Adrenal gland (tissue), 5 donors: ENCODE measurements around the gene CBLN3.

Experiments used
- CTCF ChIP-seq, 6 experiments: fragments of 450-650 bp in 4 of 6; fragments of 200-600 bp in 2 of 6; sonication (generic) in 1 of 6; IDR thresholded peaks; 1 replicate in 5 of 6; 2 replicates in 1 of 6; pipeline versions ENCODE4 v1.5.1 to v1.8.0; 2016 to 2021; ENCODE audit warnings: antibody characterized with exemption in 6 of 6, mild to moderate bottlenecking in 2 of 6, moderate library complexity in 1 of 6
- POLR2A ChIP-seq, 2 donors: fragments of 450-650 bp; IDR thresholded peaks; one replicate each; pipeline ENCODE4 v1.6.1; 2017; ENCODE audit warnings: antibody characterized with exemption in 2 of 2, mild to moderate bottlenecking in 2 of 2, moderate library complexity in 1 of 2
- donor health status: DM: no; HTN: no; CAD: no.

DNA sequence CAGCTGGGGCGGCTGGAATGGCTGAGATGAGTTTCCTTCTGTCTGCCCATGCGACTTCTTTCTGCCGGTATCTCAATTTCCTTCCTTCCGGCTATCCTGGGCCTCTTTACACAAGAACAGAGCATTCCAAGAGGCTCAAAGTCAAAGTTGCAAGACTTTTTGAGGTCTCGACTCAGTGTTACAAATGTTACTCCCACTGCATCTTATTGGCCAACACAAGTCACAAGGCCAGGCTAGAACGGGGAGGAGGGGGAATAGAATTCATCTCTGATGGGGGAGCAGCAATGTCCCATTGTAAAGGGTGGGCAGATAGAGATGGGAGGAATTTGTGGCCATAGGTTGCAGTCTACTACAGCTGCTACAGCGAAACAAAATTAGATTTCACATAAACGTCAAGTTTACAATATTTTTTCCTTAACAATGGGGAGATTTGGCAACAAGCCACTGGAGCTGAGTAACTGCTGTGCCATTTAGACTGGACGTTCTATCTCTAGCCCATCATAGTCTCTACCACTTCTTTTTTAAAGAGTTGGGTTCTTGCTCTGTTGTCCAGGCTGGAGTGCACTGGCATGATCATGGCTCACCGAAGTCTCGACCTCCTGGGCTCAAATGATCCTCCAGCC is 40.1 kb downstream of the CBLN3 start:
- TF ChIP-seq POLR2A (IDR thresholded peaks at IDR 0.05) = no peak
- TF ChIP-seq CTCF (IDR thresholded peaks at IDR 0.05) = no peak
